Measurements from ENCODE around the gene GPR132.
"Not testable (repeated sequence)": the region's sequence is repeated elsewhere in the genome, so short reads cannot be mapped to it uniquely, and the experiment has no call there.

GPR132 gene

GRCh38 chr14:105074601-105075053 is 9.4 kb upstream of the GPR132 start:
- peak; percentile 26 for DNase-seq

- no peak for DNase-seq
These were observed 8.7 kb upstream of the GPR132 start for GRCh38 chr14:105073720-105074600.

- no peak for DNase-seq
These were observed 7.9 kb upstream of the GPR132 start for GRCh38 chr14:105072892-105073719.

GRCh38 chr14:105072381-105072861 is 7.2 kb upstream of the GPR132 start:
- no peak for DNase-seq

GRCh38 chr14:105071942-105072341 is 6.7 kb upstream of the GPR132 start:
- no peak for DNase-seq

GRCh38 chr14:105071326-105071725 is 6.1 kb upstream of the GPR132 start:
- no peak for DNase-seq

- no peak for DNase-seq
These were observed 5.5 kb upstream of the GPR132 start for GRCh38 chr14:105070760-105071137.

GRCh38 chr14:105069871-105070759 is 4.9 kb upstream of the GPR132 start:
- no peak for DNase-seq

- DNase-seq: no peak
These were observed 4.3 kb upstream of the GPR132 start for GRCh38 chr14:105069522-105069870.

- DNase-seq: no peak
These were observed 3.6 kb upstream of the GPR132 start for GRCh38 chr14:105068818-105069217.

- no peak for DNase-seq
These were observed 2.7 kb upstream of the GPR132 start for GRCh38 chr14:105067969-105068301.

- no peak for DNase-seq
These were observed 2.1 kb upstream of the GPR132 start for GRCh38 chr14:105067140-105067968.

- no peak for DNase-seq
These were observed 1.2 kb upstream of the GPR132 start for GRCh38 chr14:105066240-105067071.

- no peak for DNase-seq
These were observed 498 bp downstream of the GPR132 start for GRCh38 chr14:105064721-105065143.

GRCh38 chr14:105064001-105064400 is 1.2 kb downstream of the GPR132 start:
- no peak for DNase-seq

GRCh38 chr14:105063506-105063905 is 1.7 kb downstream of the GPR132 start:
- DNase-seq: not testable (repeated sequence)

GRCh38 chr14:105063056-105063455 is 2.2 kb downstream of the GPR132 start:
- DNase-seq: no peak

- no peak for DNase-seq
These were observed 3.2 kb downstream of the GPR132 start for GRCh38 chr14:105062048-105062433.

- DNase-seq: no peak
These were observed 3.7 kb downstream of the GPR132 start for GRCh38 chr14:105061428-105062047.

- DNase-seq: no peak
These were observed 4.3 kb downstream of the GPR132 start for GRCh38 chr14:105060751-105061427.
